COR-L47 (cell line): ENCODE measurements around the gene RFC5.
"Not testable (repeated sequence)": the region's sequence is repeated elsewhere in the genome, so short reads cannot be mapped to it uniquely, and the experiment has no call there.

Experiments
- DNase-seq: peaks from one replicate; lab custom pipeline; 2025; lab: John Stamatoyannopoulos, UW

Gene RFC5

DNA sequence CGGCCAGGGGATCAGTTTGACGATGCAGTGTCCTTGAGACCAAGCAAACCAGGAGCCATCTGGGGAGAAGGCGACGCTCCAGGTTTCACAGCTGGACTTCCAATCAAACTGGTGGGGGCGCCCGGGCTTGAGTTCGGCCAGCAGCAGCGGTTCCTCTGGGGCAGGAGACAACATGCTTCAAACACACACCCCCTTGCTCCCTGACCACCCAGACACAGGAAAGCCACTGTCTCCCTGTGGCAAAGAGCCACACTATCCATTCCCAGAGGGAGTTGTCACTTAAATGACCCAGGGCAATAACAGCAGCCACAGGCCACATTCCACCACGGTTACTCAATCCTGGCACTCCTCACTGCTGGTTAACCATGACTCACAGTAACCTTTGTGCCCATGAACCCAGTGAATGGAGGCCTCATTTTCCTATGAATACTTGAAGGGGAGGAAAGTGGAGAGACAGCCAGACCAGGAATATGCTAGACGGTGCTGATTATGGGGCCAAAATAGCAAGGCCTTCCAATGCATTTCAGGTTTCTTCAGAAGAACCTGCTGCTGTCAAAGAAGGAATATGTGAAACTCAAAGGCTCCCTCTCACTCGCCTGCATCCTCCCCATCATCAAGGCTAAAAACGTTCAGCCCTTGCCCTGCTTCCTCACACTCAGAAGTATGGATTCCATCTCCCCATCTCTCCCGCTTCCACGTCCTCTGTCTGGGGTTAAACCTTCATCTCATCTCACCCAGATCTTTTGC lies 36.0 kb downstream of the RFC5 start:
- no peak for DNase-seq

- no peak for DNase-seq
Observed at GRCh38 chr12:118053071-118053985, 36.8 kb downstream of the RFC5 start.

DNA sequence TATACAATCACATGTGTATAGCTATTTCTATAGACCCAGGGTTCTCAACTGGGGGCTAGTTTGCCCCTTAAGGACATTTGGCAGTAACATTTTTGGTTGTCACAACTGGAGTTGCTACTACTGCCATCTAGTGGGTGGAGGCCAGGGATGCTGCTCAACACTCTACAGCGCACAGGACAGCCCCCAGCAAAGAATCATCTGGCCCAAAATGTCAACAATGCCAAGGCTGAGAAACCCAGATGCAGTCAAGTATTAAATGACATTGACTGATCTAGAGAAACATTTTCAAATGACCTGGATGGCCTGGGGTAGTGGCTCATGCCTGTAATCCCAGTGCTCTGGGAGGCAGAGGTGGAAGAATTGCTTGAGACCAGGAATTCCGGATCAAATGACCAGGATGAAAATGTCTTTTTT lies 38.6 kb downstream of the RFC5 start:
- peak; percentile 34 for DNase-seq

DNA sequence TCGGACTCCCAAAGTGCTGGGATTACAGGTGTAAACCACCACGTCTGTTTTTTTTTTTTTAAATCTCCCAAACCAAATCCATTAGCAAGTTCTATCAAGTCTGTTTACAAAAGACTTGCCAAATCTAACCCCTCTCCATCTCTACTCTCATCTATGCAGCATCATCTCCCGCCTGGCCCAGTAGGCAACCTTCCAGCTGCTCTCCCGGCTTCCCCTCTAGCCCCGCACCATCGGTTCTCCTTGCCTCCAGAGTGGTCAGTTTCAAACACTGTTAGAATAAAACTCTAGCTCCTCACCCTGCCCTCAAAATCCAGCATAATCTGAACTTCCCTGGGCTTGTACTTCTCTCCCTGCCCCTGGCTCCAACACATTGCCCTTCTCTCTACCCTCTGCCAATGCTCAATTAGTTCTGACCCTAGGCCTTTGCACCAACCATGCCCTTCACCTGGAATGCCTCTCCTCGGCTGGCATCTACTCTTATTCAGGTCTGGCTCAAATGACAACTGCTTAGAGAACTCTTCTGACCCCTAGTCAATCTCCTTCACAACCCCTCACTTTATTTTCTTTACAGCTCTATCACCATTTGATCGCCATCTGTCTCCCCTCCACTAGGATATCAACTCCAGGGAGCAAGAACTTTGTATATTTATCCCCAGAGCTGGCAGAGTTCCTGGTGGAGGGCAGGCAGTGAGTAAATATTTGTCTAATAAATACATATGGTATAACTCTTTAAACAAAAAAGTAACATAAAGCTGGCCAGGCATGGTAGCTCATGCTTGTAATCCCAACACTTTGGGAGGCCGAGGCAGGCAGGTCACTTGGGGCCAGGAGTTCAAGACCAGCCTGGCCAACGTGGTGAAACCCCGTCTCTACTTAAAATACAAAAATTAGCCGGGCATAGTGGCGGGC lies 39.6 kb downstream of the RFC5 start:
- no peak for DNase-seq

- no peak for DNase-seq
Observed at GRCh38 chr12:118058227-118058626, 41.7 kb downstream of the RFC5 start.

DNA sequence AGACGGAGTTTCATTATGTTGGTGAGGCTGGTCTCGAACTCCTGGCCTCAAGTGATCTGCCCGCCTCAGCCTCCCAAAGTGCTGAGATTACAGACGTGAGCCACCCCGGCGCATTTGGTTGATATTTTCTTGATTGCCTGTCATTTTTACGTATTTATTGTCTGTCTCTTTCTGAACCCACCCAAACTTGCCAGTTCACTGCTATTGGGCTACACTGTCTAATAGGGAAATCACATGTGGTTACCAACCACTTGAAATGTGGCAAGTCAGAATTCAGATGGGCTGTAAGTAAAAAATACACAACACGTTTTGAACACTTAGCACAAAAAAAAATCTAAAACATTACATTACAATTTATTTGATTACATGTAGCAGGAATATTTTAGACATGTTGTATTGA lies 42.4 kb downstream of the RFC5 start:
- no peak for DNase-seq

GRCh38 chr12:118059341-118060191 lies 43.1 kb downstream of the RFC5 start:
- no peak for DNase-seq

DNA sequence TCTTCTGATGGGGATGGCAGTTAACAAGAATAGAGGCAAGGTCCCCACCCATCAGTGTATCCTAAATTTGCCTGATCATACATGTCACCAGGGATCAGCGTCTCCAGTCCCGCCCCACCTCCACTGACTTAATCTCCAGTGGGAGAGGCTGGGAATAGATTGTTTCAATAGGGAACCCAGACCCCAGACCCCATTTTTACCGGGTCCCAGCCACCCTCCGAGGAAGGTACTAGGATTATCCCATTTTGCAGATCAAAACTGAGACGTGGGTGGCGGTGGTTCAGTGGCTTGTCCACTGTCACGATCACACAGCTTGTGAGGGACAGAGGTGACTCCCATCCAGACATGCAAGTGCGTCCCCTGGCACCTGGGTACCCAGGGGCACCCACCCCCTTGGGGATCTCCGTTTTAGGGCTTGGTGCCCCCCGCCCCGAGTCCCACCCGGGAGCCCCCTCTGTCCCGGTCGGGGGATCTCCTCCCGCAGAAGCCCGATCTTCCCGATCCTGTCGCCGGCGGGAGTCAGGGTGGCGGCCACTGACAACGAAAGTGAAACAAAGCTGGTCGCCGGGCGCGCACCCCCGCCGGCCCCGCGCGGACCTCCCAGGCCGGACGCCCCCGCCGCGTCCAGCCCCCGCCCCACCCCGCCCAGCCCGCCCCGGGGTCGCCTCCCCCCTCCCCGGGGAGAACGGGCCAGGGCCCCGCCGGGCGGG lies 44.0 kb downstream of the RFC5 start:
- DNase-seq: no peak

GRCh38 chr12:118061011-118061872 lies 44.7 kb downstream of the RFC5 start, which contains the start of gene WSB2:
TSS of gene WSB2 (minus strand) at chr12:118061179. CDS start at chr12:118061048, 131 bp downstream.
- DNase-seq: peak; percentile 40

- no peak for DNase-seq
Observed at GRCh38 chr12:118061873-118062843, 45.7 kb downstream of the RFC5 start.

- DNase-seq: no peak
Observed at GRCh38 chr12:118063576-118064391, 47.3 kb downstream of the RFC5 start.

GRCh38 chr12:118064608-118065007 lies 48.1 kb downstream of the RFC5 start:
- DNase-seq: no peak

GRCh38 chr12:118065380-118065779 lies 48.9 kb downstream of the RFC5 start:
- no peak for DNase-seq

DNA sequence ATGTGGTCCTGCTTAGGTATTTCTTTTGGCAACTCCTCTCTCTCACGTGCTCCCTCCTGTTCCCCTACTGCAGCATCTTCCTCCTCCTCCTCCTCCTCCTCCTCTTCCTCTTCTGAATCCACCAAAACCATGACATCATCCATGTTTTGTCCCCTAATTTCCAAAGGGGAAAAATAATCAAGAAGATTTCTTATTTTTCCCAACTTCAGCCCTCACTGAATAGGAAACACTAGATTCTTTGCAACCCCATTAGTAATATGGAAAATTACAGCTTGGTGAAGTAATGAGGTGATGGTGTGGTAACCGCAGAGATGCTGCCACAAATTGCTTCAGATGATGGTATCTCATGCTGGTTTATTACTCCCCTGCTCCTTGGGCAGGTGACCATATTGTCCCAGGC lies 51.9 kb downstream of the RFC5 start:
- no peak for DNase-seq

GRCh38 chr12:118070650-118071049 lies 54.1 kb downstream of the RFC5 start:
- no peak for DNase-seq

- DNase-seq: no peak
Observed at GRCh38 chr12:118073768-118074167, 57.3 kb downstream of the RFC5 start.

DNA sequence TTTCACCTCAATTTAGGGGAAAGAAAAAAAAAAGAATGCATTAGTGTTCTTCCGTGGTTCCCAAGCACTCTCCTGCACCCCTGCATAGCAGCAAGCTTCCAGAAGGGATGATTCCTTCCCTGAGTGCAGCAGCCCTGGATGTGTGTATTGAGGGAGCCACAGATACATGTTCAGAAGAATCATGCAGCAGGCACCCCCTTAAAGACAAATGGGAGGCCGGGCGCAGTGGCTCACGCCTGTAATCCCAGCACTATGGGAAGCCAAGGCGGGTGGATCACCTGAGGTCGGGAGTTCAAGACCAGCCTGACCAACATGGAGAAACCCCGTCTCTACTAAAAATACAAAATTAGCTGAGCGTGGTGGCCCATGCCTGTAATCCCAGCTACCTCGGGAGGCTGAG lies 65.0 kb downstream of the RFC5 start:
- not testable (repeated sequence) for DNase-seq
